Measurements from ENCODE around the gene CFP. TPM values are rescaled to one million over a fixed set of nuclear protein-coding genes. Genes with fewer than 3 reads are reported as not detected.

CFP gene
- total and polyA plus RNA-seq, 8 donors: 0.31 to 4.1 (median 1.6) TPM

GRCh38 chrX:47574076-47574546, 55.6 kb downstream of the CFP start:
- ATAC-seq (peak in 2 of 4 donors; percentile 4 to 12), FAIRE-seq (no peak), DNase-seq (peak in 2 of 6 donors; percentile 58 to 64)
- 22 to 43% methylated on average over 20 to 41 of the region's 41 CpGs for WGBS, 2 donors
- Histone ChIP-seq H3K9me3 (no peaks in the 10 kb centered on the region), H3K4me3 (no peak overlapping the region), H3K27ac (no peak overlapping the region), H3K4me1 (no peaks in the 10 kb centered on the region), H3K36me3 (peaks cover 0 to 7% (median 0%) of the 10 kb centered on the region in 3 donors), H3K27me3 (no peaks in the 10 kb centered on the region)
- TF ChIP-seq CTCF (IDR thresholded peaks at IDR 0.05): no peak
- intact Hi-C loops (cut with DNase I): no loop called here

GRCh38 chrX:47573341-47574075, 56.2 kb downstream of the CFP start:
- no peak for FAIRE-seq
- 25 to 40% methylated on average over 20 of the region's 20 CpGs for WGBS, 2 donors
- H3K4me3 ChIP-seq: no peak overlapping the region

More at GRCh38 chrX:47573341-47574075, 56.2 kb downstream of the CFP start:
- H3K36me3 ChIP-seq: peaks cover 0 to 7% (median 0%) of the 10 kb centered on the region in 3 donors
- H3K27ac ChIP-seq: no peak overlapping the region
- ATAC-seq (peak; percentile 26 to 66 (median 38)), DNase-seq (peak in 1 of 6 donors; percentile 34)
- intact Hi-C loops (cut with DNase I): no loop called here
- no peaks in the 10 kb centered on the region for H3K9me3 ChIP-seq
- no peaks in the 10 kb centered on the region for H3K27me3 ChIP-seq
- TF ChIP-seq CTCF (IDR thresholded peaks at IDR 0.05): no peak
- H3K4me1 ChIP-seq: no peaks in the 10 kb centered on the region

Small RNAs within 50 kb of the gene (microRNA-seq; reads per million reads assigned to microRNA genes)
- gene MIR4769: 0 reads per million in 2 donors

Other genes with a start within 250 kb of the CFP start
- gene ZNF41, start 146.7 kb downstream of the CFP start, total RNA-seq: 1 to 10 TPM; 2.3 to 6.7 (median 3.4) TPM
- gene ZNF41, start 146.7 kb downstream of the CFP start, polyA plus RNA-seq: 1 to 10 TPM; 1.8 to 4.7 TPM
- gene ARAF, start 68.7 kb downstream of the CFP start, total RNA-seq: 10 to 100 TPM; 32.9 to 52.0 (median 40.5) TPM
- gene ARAF, start 68.7 kb downstream of the CFP start, polyA plus RNA-seq: 10 to 100 TPM; 61.5 to 78.7 TPM
- 100 to 1,000 TPM in 2 of 6 donors, 10 to 100 TPM in 4; 11.5 to 292 (median 53.4) TPM for gene TIMP1, start 47.5 kb downstream of the CFP start, total RNA-seq
- 100 to 1,000 TPM; 143 to 175 TPM for gene TIMP1, start 47.5 kb downstream of the CFP start, polyA plus RNA-seq
- 1 to 10 TPM in 3 of 6 donors, under 1 TPM in 3; 0.47 to 2.4 (median 0.89) TPM for gene SYN1, start 10.1 kb downstream of the CFP start, total RNA-seq
- 10 to 100 TPM in 1 of 2 donors, 1 to 10 TPM in 1; 2.9 to 10.3 TPM for gene SYN1, start 10.1 kb downstream of the CFP start, polyA plus RNA-seq
- 10 to 100 TPM in 4 of 6 donors, 1 to 10 TPM in 2; 5.8 to 14.6 (median 10.4) TPM for gene ELK1, start 20.6 kb upstream of the CFP start, total RNA-seq
- gene ELK1, start 20.6 kb upstream of the CFP start, polyA plus RNA-seq: 10 to 100 TPM in 1 of 2 donors, 1 to 10 TPM in 1; 7.6 to 10.2 TPM
- 10 to 100 TPM; 39.1 to 71.0 (median 61.5) TPM for gene UXT, start 29.2 kb upstream of the CFP start, total RNA-seq
- 100 to 1,000 TPM in 1 of 2 donors, 10 to 100 TPM in 1; 56.4 to 113 TPM for gene UXT, start 29.2 kb upstream of the CFP start, polyA plus RNA-seq
- gene ZNF81, start 207.0 kb upstream of the CFP start, total RNA-seq: 1 to 10 TPM; 2.1 to 5.8 (median 3.0) TPM
- 1 to 10 TPM; 1.5 to 2.5 TPM for gene ZNF81, start 207.0 kb upstream of the CFP start, polyA plus RNA-seq

All from pancreas (tissue), 10 donors.